Adrenal gland (tissue), 5 donors: ENCODE data around the gene KSR2.

Source experiments
- POLR2A ChIP-seq, 2 donors: fragments of 450-650 bp; IDR thresholded peaks; one replicate each; pipeline ENCODE4 v1.6.1; 2017; ENCODE audit warnings: antibody characterized with exemption in 2 of 2, mild to moderate bottlenecking in 2 of 2, moderate library complexity in 1 of 2
- TF ChIP-seq, protein P1 (sequence below), 6 experiments: fragments of 450-650 bp in 4 of 6; fragments of 200-600 bp in 2 of 6; sonication (generic) in 1 of 6; IDR thresholded peaks; 1 replicate in 5 of 6; 2 replicates in 1 of 6; pipeline versions ENCODE4 v1.5.1 to v1.8.0; 2016 to 2021; ENCODE audit warnings: antibody characterized with exemption in 6 of 6, mild to moderate bottlenecking in 2 of 6, moderate library complexity in 1 of 6
- donor health status: DM: no; HTN: no; CAD: no.

DNA sequence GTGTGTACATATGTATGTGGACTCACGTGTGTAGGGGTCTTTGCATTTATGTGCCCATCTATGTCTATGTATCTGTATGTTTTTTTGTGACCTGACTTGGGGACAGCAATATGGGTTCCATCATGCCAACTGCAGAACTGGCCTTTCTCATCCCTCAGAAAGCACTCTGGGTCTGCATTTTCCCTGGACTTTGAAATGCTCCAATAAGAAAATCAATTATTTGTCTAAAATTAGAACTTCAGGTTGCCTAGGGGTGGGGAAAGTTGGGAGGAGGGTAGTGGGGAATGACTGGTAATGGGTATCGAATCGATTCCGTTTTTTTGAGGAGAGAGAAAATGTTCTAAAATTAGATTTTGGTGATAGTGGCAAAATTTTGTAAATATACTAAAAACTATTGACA lies 466.6 kb downstream of the KSR2 start:
- TF ChIP-seq POLR2A (IDR thresholded peaks at IDR 0.05), result no peak
- TF ChIP-seq, protein P1, sequence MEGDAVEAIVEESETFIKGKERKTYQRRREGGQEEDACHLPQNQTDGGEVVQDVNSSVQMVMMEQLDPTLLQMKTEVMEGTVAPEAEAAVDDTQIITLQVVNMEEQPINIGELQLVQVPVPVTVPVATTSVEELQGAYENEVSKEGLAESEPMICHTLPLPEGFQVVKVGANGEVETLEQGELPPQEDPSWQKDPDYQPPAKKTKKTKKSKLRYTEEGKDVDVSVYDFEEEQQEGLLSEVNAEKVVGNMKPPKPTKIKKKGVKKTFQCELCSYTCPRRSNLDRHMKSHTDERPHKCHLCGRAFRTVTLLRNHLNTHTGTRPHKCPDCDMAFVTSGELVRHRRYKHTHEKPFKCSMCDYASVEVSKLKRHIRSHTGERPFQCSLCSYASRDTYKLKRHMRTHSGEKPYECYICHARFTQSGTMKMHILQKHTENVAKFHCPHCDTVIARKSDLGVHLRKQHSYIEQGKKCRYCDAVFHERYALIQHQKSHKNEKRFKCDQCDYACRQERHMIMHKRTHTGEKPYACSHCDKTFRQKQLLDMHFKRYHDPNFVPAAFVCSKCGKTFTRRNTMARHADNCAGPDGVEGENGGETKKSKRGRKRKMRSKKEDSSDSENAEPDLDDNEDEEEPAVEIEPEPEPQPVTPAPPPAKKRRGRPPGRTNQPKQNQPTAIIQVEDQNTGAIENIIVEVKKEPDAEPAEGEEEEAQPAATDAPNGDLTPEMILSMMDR (IDR thresholded peaks at IDR 0.05), result no peak
